ENCODE data around the gene GOLGA6L7. TPM values are rescaled to one million over a fixed set of nuclear protein-coding genes. Genes with fewer than 3 reads are reported as not detected.

GOLGA6L7 gene
- total and polyA plus RNA-seq, 2 donors (not counting 3 experiments of a cell fraction or from before 2014, with no cell fraction given): not detected

- H3K4me2 ChIP-seq (ENCODE audit: insufficient read depth, low read length): no peak overlapping the region
- no peaks in the 10 kb centered on the region for H3K4me1 ChIP-seq (ENCODE audit: control insufficient read depth, extremely low read depth, insufficient read depth, low read length)
- H3K4me3 ChIP-seq (replicated peaks in 1 of 3; ENCODE audit: insufficient read depth in 1 of 3, low read depth in 1 of 3, low read length in 3 of 3): no peak overlapping the region
- dilution Hi-C loops (cut with MboI; ENCODE audit: extremely low pct_ligation_motif_present, low sequenced_read_pairs): no loop called here
- no peak overlapping the region for H3K27ac ChIP-seq (ENCODE audit: insufficient read depth, low read depth, low read length)
- H3K36me3 ChIP-seq (ENCODE audit: control insufficient read depth in 2 of 2, extremely low read depth in 1 of 2, insufficient read depth in 2 of 2, low read length in 2 of 2): no peaks in the 10 kb centered on the region
- no peaks in the 10 kb centered on the region for H3K79me2 ChIP-seq (ENCODE audit: control insufficient read depth, insufficient read depth, low read length)
- no peak overlapping the region for H2AFZ ChIP-seq (ENCODE audit: low read depth, low read length)
- intact Hi-C loops (cut with micrococcal nuclease): no loop called here
- no TSS peak for BruUV-seq (replicated peaks)
- no peaks in the 10 kb centered on the region for H3K27me3 ChIP-seq (ENCODE audit: control insufficient read depth in 2 of 2, insufficient read depth in 2 of 2, low read length in 2 of 2)
- ChIA-PET CTCF (no interaction called here), POLR2A (no interaction called here)
- DNase-seq (ENCODE audit: low read depth, low spot score) (no peak), FAIRE-seq (no peak)
- H3K9me3 ChIP-seq (replicated peaks; ENCODE audit: control insufficient read depth, insufficient read depth, low read length): no peaks in the 10 kb centered on the region
- no peak for TF ChIP-seq EZH2 (IDR thresholded peaks at IDR 0.05; ENCODE audit: borderline replicate concordance, low read depth, low read length, severe bottlenecking)
- H4K20me1 ChIP-seq (replicated peaks; ENCODE audit: control insufficient read depth, extremely low read depth, insufficient read depth, low read length): no peaks in the 10 kb centered on the region
- no peak overlapping the region for H3K9ac ChIP-seq (replicated peaks; ENCODE audit: extremely low read depth, insufficient read depth, low read length)
- no peaks in the 10 kb centered on the region for H3K9me1 ChIP-seq (replicated peaks; ENCODE audit: control insufficient read depth, extremely low read depth, insufficient read depth, low read length)
Measured at GRCh38 chr15:28878209-28878608, 29.8 kb upstream of the GOLGA6L7 start.

DNA sequence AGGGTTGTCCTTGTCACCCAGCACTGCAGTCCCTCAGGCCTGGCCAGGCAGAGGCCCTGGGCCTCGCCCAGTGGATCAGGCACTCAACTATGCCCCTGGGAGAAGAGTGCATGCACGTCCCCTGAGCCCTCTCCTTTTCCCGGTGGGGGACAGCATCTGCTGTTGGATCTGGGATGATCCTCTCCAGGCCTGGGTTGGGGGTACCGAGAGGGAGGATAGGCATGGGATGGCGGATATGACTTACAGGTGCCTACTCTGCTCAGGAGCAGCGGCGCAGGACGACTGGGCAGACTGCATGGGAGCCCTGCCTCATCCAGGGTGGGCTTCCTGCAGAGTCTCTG lies 28.4 kb upstream of the GOLGA6L7 start:
- Histone ChIP-seq H2AFZ (ENCODE audit: low read depth, low read length) (no peak overlapping the region), H3K4me3 (replicated peaks in 1 of 3; ENCODE audit: insufficient read depth in 1 of 3, low read depth in 1 of 3, low read length in 3 of 3) (no peak overlapping the region), H3K4me1 (ENCODE audit: control insufficient read depth, extremely low read depth, insufficient read depth, low read length) (no peaks in the 10 kb centered on the region), H3K36me3 (ENCODE audit: control insufficient read depth in 2 of 2, extremely low read depth in 1 of 2, insufficient read depth in 2 of 2, low read length in 2 of 2) (no peaks in the 10 kb centered on the region), H4K20me1 (replicated peaks; ENCODE audit: control insufficient read depth, extremely low read depth, insufficient read depth, low read length) (no peaks in the 10 kb centered on the region), H3K27me3 (ENCODE audit: control insufficient read depth in 2 of 2, insufficient read depth in 2 of 2, low read length in 2 of 2) (no peaks in the 10 kb centered on the region), H3K4me2 (ENCODE audit: insufficient read depth, low read length) (no peak overlapping the region), H3K9ac (replicated peaks; ENCODE audit: extremely low read depth, insufficient read depth, low read length) (no peak overlapping the region), H3K9me3 (replicated peaks; ENCODE audit: control insufficient read depth, insufficient read depth, low read length) (no peaks in the 10 kb centered on the region), H3K27ac (ENCODE audit: insufficient read depth, low read depth, low read length) (no peak overlapping the region), H3K9me1 (replicated peaks; ENCODE audit: control insufficient read depth, extremely low read depth, insufficient read depth, low read length) (no peaks in the 10 kb centered on the region), H3K79me2 (ENCODE audit: control insufficient read depth, insufficient read depth, low read length) (no peaks in the 10 kb centered on the region)
- intact Hi-C loops (cut with micrococcal nuclease): no loop called here
- ChIA-PET POLR2A (no interaction called here), CTCF (no interaction called here)
- FAIRE-seq (no peak), DNase-seq (ENCODE audit: low read depth, low spot score) (no peak)
- no TSS peak for BruUV-seq (replicated peaks)
- dilution Hi-C loops (cut with MboI; ENCODE audit: extremely low pct_ligation_motif_present, low sequenced_read_pairs): no loop called here
- TF ChIP-seq POLR2A (IDR thresholded peaks at IDR 0.05; ENCODE audit: low read depth, low read length) (no peak), GATA2 (IDR thresholded peaks at IDR 0.05; ENCODE audit: insufficient read depth, insufficient read length, low read depth, low read length) (no peak), POLR2AphosphoS5 (IDR thresholded peaks at IDR 0.05; ENCODE audit: insufficient read depth, low read depth, low read length) (no peak), MYC (IDR thresholded peaks at IDR 0.05; ENCODE audit: low read depth, low read length) (no peak), JUN (IDR thresholded peaks at IDR 0.05; ENCODE audit: borderline replicate concordance, insufficient read depth, insufficient read length, low read depth) (no peak), FOS (IDR thresholded peaks at IDR 0.05; ENCODE audit: borderline replicate concordance, insufficient read depth, low read length) (no peak), CTCF (IDR thresholded peaks at IDR 0.05; ENCODE audit: extremely low read depth in 1 of 2, insufficient read depth in 1 of 2, low read depth in 1 of 2, low read length in 2 of 2) (no peak), EZH2 (IDR thresholded peaks at IDR 0.05; ENCODE audit: borderline replicate concordance, low read depth, low read length, severe bottlenecking) (no peak)
- TF ChIP-seq, protein P1, sequence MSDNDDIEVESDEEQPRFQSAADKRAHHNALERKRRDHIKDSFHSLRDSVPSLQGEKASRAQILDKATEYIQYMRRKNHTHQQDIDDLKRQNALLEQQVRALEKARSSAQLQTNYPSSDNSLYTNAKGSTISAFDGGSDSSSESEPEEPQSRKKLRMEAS (IDR thresholded peaks at IDR 0.05; ENCODE audit: insufficient read depth, insufficient read length): no peak
